Mucosa of rectum (tissue), 2 donors: Measurements from ENCODE around the gene IGF1.

Experiments
- H3K27ac ChIP-seq, 2 donors: one replicate each; pipeline ENCODE4 v1.7.0; 2013; ENCODE audit warnings: inconsistent platforms in 2 of 2, low read depth in 2 of 2, low read length in 2 of 2
- H3K27me3 ChIP-seq, 2 donors: one replicate each; pipeline ENCODE4 v1.7.0; 2013; ENCODE audit warnings: low read length in 2 of 2; ENCODE audit not compliant: control insufficient read depth in 2 of 2, insufficient read depth in 2 of 2
- H3K36me3 ChIP-seq, 2 donors: one replicate each; pipeline ENCODE4 v1.7.0; 2013; ENCODE audit warnings: low read length in 2 of 2; ENCODE audit not compliant: control insufficient read depth in 2 of 2, insufficient read depth in 2 of 2
- H3K4me1 ChIP-seq, 2 donors: one replicate each; pipeline ENCODE4 v1.7.0; 2013; ENCODE audit warnings: low read length in 2 of 2, mild to moderate bottlenecking in 1 of 2; ENCODE audit not compliant: control insufficient read depth in 2 of 2, insufficient read depth in 2 of 2
- H3K4me3 ChIP-seq, 2 donors: one replicate each; pipeline ENCODE4 v1.7.0; 2013; ENCODE audit warnings: low read length in 2 of 2
- H3K9ac ChIP-seq, 2 donors: one replicate each; pipeline ENCODE4 v1.7.0; 2013; ENCODE audit warnings: low read length in 2 of 2, low read depth in 1 of 2, mild to moderate bottlenecking in 1 of 2
- H3K9me3 ChIP-seq, 2 donors: one replicate each; pipeline ENCODE4 v1.7.0; 2013; ENCODE audit warnings: low read length in 2 of 2; ENCODE audit not compliant: control insufficient read depth in 2 of 2
- donor health status: healthy.
- donor health status: Normal muscosa, but diverticular disease.

The IGF1 gene

GRCh38 chr12:102480406-102480805, at the start of gene IGF1:
Gene IGF1 (minus strand): TSS chr12:102480563. CDS start chr12:102480381, 182 bp downstream.
- peaks cover 2 to 4% of the 10 kb centered on the region in 2 donors for H3K4me1 ChIP-seq
- peak within 1 kb of the TSS in 1 of 2 donors; percentile 27 for H3K9ac ChIP-seq
- H3K9me3 ChIP-seq = no peaks in the 10 kb centered on the region
- peak within 1 kb of the TSS; percentile 43 to 62 for H3K27ac ChIP-seq
- H3K27me3 ChIP-seq = no peaks in the 10 kb centered on the region
- no peaks in the 10 kb centered on the region for H3K36me3 ChIP-seq
- H3K4me3 ChIP-seq = peak within 1 kb of the TSS; percentile 27 to 45

- H3K27ac ChIP-seq = no peak overlapping the region
- no peaks in the 10 kb centered on the region for H3K36me3 ChIP-seq
- H3K4me1 ChIP-seq = no peaks in the 10 kb centered on the region
- no peaks in the 10 kb centered on the region for H3K9me3 ChIP-seq
- H3K4me3 ChIP-seq = no peak overlapping the region
- H3K9ac ChIP-seq = no peak overlapping the region
- H3K27me3 ChIP-seq = no peaks in the 10 kb centered on the region
Measured at GRCh38 chr12:102528111-102528510, 47.7 kb upstream of the IGF1 start.

- no peaks in the 10 kb centered on the region for H3K4me1 ChIP-seq
- no peak overlapping the region for H3K27ac ChIP-seq
- H3K36me3 ChIP-seq = no peaks in the 10 kb centered on the region
- no peak overlapping the region for H3K4me3 ChIP-seq
- no peaks in the 10 kb centered on the region for H3K9me3 ChIP-seq
- no peak overlapping the region for H3K9ac ChIP-seq
- H3K27me3 ChIP-seq = no peaks in the 10 kb centered on the region
Measured at GRCh38 chr12:102527171-102527720, 46.9 kb upstream of the IGF1 start.

DNA sequence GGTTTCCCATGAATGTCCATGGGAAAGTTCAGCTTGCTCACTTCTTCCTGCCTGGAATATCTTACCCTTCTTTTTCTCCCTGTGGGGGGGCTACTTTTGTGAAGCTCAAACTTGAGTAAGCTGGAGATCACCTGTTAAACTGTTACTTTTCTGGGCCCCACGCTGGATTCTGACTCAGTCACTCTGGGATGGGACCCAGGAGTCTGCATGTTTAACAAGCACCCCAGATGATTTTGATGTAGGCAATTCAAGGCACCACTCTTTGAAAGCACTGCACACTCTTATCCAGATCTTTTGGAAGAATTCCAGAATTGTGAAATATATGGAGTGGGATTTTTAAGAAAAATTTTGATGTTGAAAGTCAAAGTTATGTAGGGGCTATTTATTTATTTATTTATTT, 46.3 kb upstream of the IGF1 start:
- H3K27ac ChIP-seq = no peak overlapping the region
- no peaks in the 10 kb centered on the region for H3K9me3 ChIP-seq
- H3K27me3 ChIP-seq = no peaks in the 10 kb centered on the region
- no peaks in the 10 kb centered on the region for H3K4me1 ChIP-seq
- no peak overlapping the region for H3K9ac ChIP-seq
- no peak overlapping the region for H3K4me3 ChIP-seq
- no peaks in the 10 kb centered on the region for H3K36me3 ChIP-seq

DNA sequence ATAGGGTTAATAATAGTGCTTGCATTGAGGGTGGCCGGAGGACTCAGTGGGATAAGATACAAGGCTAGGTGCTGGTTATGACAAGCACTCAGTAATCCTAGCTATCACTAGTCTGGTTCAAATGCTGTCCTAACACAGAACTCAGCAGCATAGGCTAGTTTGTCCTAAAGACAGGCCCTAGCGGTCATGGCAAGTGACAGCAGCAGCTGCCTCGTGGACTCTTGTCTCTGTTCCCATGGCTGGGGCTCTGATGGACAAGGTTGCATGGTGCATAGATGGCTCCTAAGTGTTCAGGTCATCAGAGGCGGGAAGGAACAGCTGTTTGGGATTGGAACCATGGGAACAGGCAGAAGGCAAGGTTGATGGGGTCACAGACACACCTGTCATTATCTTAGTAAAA, 42.4 kb upstream of the IGF1 start:
- Histone ChIP-seq H3K4me1 (no peaks in the 10 kb centered on the region), H3K36me3 (no peaks in the 10 kb centered on the region), H3K27me3 (no peaks in the 10 kb centered on the region), H3K9ac (no peak overlapping the region), H3K27ac (no peak overlapping the region), H3K4me3 (no peak overlapping the region), H3K9me3 (no peaks in the 10 kb centered on the region)

GRCh38 chr12:102521662-102522277, 41.4 kb upstream of the IGF1 start:
- no peaks in the 10 kb centered on the region for H3K27me3 ChIP-seq
- H3K4me1 ChIP-seq = no peaks in the 10 kb centered on the region
- H3K9me3 ChIP-seq = no peaks in the 10 kb centered on the region
- no peaks in the 10 kb centered on the region for H3K36me3 ChIP-seq
- H3K9ac ChIP-seq = no peak overlapping the region
- H3K27ac ChIP-seq = no peak overlapping the region
- no peak overlapping the region for H3K4me3 ChIP-seq

- Histone ChIP-seq H3K4me3 (no peak overlapping the region), H3K36me3 (no peaks in the 10 kb centered on the region), H3K9me3 (no peaks in the 10 kb centered on the region), H3K9ac (no peak overlapping the region), H3K27me3 (no peaks in the 10 kb centered on the region), H3K4me1 (no peaks in the 10 kb centered on the region), H3K27ac (no peak overlapping the region)
Measured at GRCh38 chr12:102518871-102519270, 38.5 kb upstream of the IGF1 start.

- H3K9ac ChIP-seq = no peak overlapping the region
- H3K36me3 ChIP-seq = no peaks in the 10 kb centered on the region
- H3K9me3 ChIP-seq = no peaks in the 10 kb centered on the region
- H3K4me3 ChIP-seq = no peak overlapping the region
- no peak overlapping the region for H3K27ac ChIP-seq
- no peaks in the 10 kb centered on the region for H3K27me3 ChIP-seq
- H3K4me1 ChIP-seq = no peaks in the 10 kb centered on the region
Measured at GRCh38 chr12:102514696-102515095, 34.3 kb upstream of the IGF1 start.

GRCh38 chr12:102513739-102514138, 33.4 kb upstream of the IGF1 start:
- Histone ChIP-seq H3K27ac (no peak overlapping the region), H3K27me3 (no peaks in the 10 kb centered on the region), H3K4me1 (no peaks in the 10 kb centered on the region), H3K4me3 (no peak overlapping the region), H3K9me3 (no peaks in the 10 kb centered on the region), H3K9ac (no peak overlapping the region), H3K36me3 (no peaks in the 10 kb centered on the region)

DNA sequence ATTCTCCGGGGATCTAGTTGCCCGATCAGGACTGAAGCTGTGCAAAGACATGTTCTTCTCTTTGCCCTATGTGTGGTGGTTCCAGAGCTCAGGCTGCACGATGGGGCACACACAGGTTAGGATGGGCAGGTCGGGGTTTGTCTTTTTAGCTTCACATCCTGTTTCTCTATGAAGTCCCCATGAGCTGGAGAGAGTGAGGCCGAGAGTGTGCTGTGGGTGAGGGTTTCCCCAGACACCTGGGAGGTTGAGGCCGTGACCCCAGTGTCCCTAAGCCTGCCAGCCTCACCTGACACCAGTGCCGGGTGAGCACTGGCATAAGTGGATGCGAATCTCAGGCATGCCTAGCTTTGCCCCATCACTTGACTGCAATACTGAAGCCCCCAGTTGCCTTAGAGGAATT, 32.9 kb upstream of the IGF1 start:
- H3K9me3 ChIP-seq = no peaks in the 10 kb centered on the region
- H3K36me3 ChIP-seq = no peaks in the 10 kb centered on the region
- no peak overlapping the region for H3K4me3 ChIP-seq
- no peak overlapping the region for H3K27ac ChIP-seq
- H3K27me3 ChIP-seq = no peaks in the 10 kb centered on the region
- H3K4me1 ChIP-seq = no peaks in the 10 kb centered on the region
- no peak overlapping the region for H3K9ac ChIP-seq
